ENCODE results near the gene SRR.
"Not testable (repeated sequence)": the region's sequence is repeated elsewhere in the genome, so short reads cannot be mapped to it uniquely, and the experiment has no call there.

The SRR gene, protein sequence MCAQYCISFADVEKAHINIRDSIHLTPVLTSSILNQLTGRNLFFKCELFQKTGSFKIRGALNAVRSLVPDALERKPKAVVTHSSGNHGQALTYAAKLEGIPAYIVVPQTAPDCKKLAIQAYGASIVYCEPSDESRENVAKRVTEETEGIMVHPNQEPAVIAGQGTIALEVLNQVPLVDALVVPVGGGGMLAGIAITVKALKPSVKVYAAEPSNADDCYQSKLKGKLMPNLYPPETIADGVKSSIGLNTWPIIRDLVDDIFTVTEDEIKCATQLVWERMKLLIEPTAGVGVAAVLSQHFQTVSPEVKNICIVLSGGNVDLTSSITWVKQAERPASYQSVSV

DNA sequence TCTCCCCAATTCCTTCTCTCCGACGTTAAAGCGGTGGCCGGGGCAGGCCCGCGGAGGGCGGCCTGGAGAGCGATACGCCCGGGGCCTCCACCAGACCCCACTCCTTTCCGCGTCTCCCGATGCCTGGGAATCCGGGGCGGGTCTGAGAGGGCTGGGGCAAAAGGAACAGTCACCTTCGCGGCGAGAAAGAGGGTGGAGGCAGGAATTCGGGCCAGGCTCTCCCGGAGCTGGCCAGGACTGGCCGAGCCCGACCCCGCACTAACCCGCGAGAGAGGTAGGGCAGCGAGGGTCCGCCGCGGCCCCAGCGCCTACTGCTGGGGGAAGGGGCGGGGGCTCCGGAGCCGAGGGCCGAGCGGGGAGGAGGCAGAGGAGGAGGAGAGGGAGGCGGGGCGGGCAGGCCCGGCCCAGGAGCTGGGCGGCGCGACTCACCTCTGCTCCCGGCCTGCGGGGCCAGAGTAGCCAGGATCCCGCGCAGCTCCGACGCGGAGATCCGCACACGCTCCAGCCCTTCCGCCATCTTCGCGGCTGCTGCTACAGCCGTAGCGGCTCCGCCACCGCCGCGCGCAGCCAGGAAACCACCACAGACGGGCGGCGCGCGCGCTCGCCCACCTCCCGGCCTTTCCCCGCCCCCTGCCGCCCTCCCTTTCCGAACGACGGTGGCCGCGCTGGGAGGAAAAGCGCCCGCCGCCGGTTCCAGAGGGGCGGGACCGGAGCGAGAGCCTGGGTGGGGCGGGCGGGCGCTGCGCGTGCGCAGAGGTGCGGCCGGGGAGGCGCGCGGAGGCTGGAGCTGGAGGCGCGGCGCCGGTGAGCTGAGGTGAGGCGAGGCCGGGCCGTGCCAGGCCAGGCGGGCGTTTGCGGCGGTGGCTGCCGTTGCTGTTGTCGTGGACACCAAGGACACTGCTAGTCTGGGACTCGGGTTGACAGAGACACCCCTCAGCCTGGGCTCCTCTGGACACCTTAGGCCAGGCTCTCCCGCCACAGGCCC is at the start of gene SRR, which contains the start of gene SMG6:
TSS of gene SRR (plus strand) at position 747 of the 985 bp plus-strand sequence. CDS start 11,611 bp downstream, outside the sequence.
TSS of gene SMG6 (minus strand) at position 582 of the 985 bp plus-strand sequence. CDS start at position 517, 65 bp downstream.
- peak within 1 kb of the TSS; percentile 90 for H3K27ac ChIP-seq (ENCODE audit: low read depth, low read length)
- no peaks in the 10 kb centered on the region for H3K27me3 ChIP-seq (ENCODE audit: control insufficient read depth in 1 of 2, insufficient read depth in 2 of 2, low read length in 2 of 2)
- peaks cover 11 to 15% of the 10 kb centered on the region in 2 donors for H3K36me3 ChIP-seq (ENCODE audit: control insufficient read depth in 1 of 2, insufficient read depth in 2 of 2, low read length in 2 of 2)
- peak within 1 kb of the TSS; percentile 92 to 93 for H3K9ac ChIP-seq (ENCODE audit: low read depth in 1 of 2, low read length in 2 of 2)
- H3K4me1 ChIP-seq (ENCODE audit: control insufficient read depth in 1 of 2, insufficient read depth in 2 of 2, low read length in 2 of 2), result peaks cover 0 to 12% of the 10 kb centered on the region in 2 donors
- peak within 1 kb of the TSS; percentile 84 to 92 for H3K4me3 ChIP-seq (ENCODE audit: low read depth in 1 of 2, low read length in 2 of 2)
- H3K9me3 ChIP-seq (ENCODE audit: control insufficient read depth in 1 of 2, low read length in 2 of 2), result no peaks in the 10 kb centered on the region

DNA sequence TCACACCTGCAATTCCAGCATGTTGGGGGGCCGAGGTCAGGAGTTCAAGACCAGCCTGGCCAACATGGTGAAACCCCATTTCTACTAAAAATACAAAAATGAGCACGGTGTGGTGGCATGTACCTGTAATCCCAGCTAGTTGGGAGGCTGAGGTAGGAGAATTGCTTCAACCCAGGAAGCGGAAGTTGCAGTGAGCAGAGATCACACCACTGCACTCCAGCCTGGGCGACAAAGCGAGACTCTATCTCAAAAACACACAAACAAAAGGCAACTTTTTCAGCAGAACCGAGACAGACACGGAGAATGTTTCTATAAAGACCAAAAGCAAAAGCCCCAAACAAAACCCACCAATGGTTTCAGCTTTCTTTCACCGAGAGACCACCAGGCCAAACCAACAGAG is 44.9 kb upstream of the SRR start:
- H3K36me3 ChIP-seq (ENCODE audit: control insufficient read depth in 1 of 2, insufficient read depth in 2 of 2, low read length in 2 of 2); H3K9ac ChIP-seq (ENCODE audit: low read depth in 1 of 2, low read length in 2 of 2); H3K27me3 ChIP-seq (ENCODE audit: control insufficient read depth in 1 of 2, insufficient read depth in 2 of 2, low read length in 2 of 2); H3K4me1 ChIP-seq (ENCODE audit: control insufficient read depth in 1 of 2, insufficient read depth in 2 of 2, low read length in 2 of 2); H3K9me3 ChIP-seq (ENCODE audit: control insufficient read depth in 1 of 2, low read length in 2 of 2); H3K4me3 ChIP-seq (ENCODE audit: low read depth in 1 of 2, low read length in 2 of 2); H3K27ac ChIP-seq (ENCODE audit: low read depth, low read length): not testable (repeated sequence)

DNA sequence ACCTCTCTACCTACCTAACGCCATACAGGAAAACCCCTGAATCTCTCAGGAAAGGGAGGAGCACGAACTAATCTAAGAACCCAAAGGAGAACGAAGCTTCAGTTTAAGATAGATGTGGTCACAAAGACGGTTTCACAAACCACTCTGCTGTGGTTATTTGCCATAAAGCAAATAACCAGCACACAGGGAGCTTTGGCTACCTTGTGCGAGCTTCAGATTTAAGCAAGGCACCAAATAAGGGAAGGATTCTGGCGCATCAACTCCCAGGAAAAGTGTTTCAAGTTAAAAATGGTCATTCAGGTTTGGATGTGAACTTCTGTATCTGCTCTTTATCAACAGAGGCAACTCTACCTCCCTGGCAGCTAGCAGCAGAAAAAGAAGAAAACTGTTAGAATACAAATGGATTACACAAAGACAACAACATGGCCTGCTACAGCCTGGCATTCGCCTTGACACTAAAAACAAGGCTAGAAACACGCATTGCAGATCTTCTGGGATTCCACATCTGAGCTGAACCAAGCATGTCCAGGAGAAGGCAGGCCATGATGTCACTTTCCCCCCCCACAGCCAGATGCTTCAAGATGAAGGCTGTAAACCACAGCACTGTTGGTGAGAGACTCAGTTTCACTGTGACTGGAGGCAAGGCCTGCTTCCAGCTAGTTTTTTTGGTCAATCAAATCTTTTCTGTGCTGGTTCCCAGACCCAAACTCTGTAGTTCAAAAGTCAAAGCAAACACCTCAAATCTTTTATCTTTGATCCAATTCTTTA is 43.8 kb upstream of the SRR start:
- peaks cover 5 to 11% of the 10 kb centered on the region in 2 donors for H3K4me1 ChIP-seq (ENCODE audit: control insufficient read depth in 1 of 2, insufficient read depth in 2 of 2, low read length in 2 of 2)
- no peak overlapping the region for H3K9ac ChIP-seq (ENCODE audit: low read depth in 1 of 2, low read length in 2 of 2)
- H3K27ac ChIP-seq (ENCODE audit: low read depth, low read length), result peak overlapping the region; percentile 23

DNA sequence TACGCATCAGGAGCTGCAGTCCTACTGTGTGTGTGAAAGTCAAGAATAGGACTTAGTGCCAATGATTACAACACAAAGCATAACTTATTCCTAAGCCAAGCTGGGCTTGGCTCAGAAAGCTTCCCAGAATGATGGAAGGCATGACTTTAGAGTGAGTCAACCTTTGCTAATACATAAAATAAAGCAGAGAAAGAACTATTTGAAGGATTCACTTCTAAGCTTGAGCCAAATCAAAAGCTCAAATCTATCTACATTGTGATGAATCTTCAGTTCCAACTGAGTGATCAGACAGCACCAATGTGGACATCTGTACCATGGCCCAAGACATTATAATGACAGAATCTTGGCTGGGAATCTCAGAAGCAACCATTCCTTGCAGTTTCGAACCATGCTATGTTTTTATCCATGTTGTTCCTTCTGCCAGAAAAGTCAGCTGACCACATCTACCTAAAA is 41.6 kb upstream of the SRR start:
- Histone ChIP-seq H3K27ac (ENCODE audit: low read depth, low read length) (no peak overlapping the region), H3K9me3 (ENCODE audit: control insufficient read depth in 1 of 2, low read length in 2 of 2) (no peaks in the 10 kb centered on the region), H3K36me3 (ENCODE audit: control insufficient read depth in 1 of 2, insufficient read depth in 2 of 2, low read length in 2 of 2) (peaks cover 0 to 7% of the 10 kb centered on the region in 2 donors), H3K27me3 (ENCODE audit: control insufficient read depth in 1 of 2, insufficient read depth in 2 of 2, low read length in 2 of 2) (no peaks in the 10 kb centered on the region), H3K4me3 (ENCODE audit: low read depth in 1 of 2, low read length in 2 of 2) (no peak overlapping the region), H3K4me1 (ENCODE audit: control insufficient read depth in 1 of 2, insufficient read depth in 2 of 2, low read length in 2 of 2) (peaks cover 11 to 20% of the 10 kb centered on the region in 2 donors), H3K9ac (ENCODE audit: low read depth in 1 of 2, low read length in 2 of 2) (no peak overlapping the region)

More for the DNA sequence above, 43.8 kb upstream of the SRR start:
- H3K36me3 ChIP-seq (ENCODE audit: control insufficient read depth in 1 of 2, insufficient read depth in 2 of 2, low read length in 2 of 2), result peaks cover 0 to under 1% of the 10 kb centered on the region in 2 donors
- no peaks in the 10 kb centered on the region for H3K27me3 ChIP-seq (ENCODE audit: control insufficient read depth in 1 of 2, insufficient read depth in 2 of 2, low read length in 2 of 2)
- H3K9me3 ChIP-seq (ENCODE audit: control insufficient read depth in 1 of 2, low read length in 2 of 2), result no peaks in the 10 kb centered on the region
- no peak overlapping the region for H3K4me3 ChIP-seq (ENCODE audit: low read depth in 1 of 2, low read length in 2 of 2)

DNA sequence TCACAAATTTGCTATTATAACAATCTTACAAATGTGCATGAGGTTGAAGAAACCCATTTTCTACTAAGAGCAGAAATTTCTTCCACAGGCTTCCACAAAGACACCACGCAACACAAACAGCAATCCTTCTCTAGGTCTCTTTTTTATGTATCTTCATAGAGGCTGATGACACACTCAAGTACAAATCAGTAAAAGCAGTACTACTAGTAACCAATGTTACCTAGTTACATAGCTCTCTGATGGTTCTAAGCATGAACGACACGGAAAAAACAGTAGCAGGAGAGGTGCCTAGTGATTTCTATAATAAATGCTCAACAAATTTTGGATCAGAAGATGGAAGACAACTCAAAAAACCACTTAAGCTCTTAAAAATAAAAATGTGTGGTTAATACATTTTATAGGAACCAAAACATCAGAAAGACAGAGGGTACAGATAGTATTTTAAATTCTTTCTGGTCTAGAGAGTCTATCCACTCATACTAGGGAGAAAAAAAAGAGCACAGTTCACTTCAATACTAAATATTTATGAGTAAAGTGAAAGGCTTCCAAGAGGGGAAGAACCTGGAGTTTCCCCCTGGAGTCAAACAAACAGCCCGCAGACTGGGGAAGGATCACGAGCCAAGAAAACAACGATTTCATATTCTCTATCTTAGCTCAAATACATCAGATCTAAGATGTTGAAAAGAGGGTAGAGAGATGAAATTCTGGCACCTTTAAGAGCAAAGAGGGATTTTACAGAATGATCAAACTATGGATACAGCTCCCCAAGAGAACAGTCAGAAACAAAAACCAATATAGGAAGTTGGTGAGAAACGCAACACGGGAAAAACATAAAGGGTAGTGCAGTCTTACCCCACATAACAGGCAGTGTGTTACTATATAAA is 40.3 kb upstream of the SRR start:
- no peak overlapping the region for H3K9ac ChIP-seq (ENCODE audit: low read depth in 1 of 2, low read length in 2 of 2)
- H3K4me1 ChIP-seq (ENCODE audit: control insufficient read depth in 1 of 2, insufficient read depth in 2 of 2, low read length in 2 of 2), result peaks cover 11 to 20% of the 10 kb centered on the region in 2 donors
- H3K9me3 ChIP-seq (ENCODE audit: control insufficient read depth in 1 of 2, low read length in 2 of 2), result no peaks in the 10 kb centered on the region
- no peaks in the 10 kb centered on the region for H3K27me3 ChIP-seq (ENCODE audit: control insufficient read depth in 1 of 2, insufficient read depth in 2 of 2, low read length in 2 of 2)
- peaks cover 0 to 7% of the 10 kb centered on the region in 2 donors for H3K36me3 ChIP-seq (ENCODE audit: control insufficient read depth in 1 of 2, insufficient read depth in 2 of 2, low read length in 2 of 2)
- H3K4me3 ChIP-seq (ENCODE audit: low read depth in 1 of 2, low read length in 2 of 2), result no peak overlapping the region
- peak overlapping the region; percentile 24 for H3K27ac ChIP-seq (ENCODE audit: low read depth, low read length)

DNA sequence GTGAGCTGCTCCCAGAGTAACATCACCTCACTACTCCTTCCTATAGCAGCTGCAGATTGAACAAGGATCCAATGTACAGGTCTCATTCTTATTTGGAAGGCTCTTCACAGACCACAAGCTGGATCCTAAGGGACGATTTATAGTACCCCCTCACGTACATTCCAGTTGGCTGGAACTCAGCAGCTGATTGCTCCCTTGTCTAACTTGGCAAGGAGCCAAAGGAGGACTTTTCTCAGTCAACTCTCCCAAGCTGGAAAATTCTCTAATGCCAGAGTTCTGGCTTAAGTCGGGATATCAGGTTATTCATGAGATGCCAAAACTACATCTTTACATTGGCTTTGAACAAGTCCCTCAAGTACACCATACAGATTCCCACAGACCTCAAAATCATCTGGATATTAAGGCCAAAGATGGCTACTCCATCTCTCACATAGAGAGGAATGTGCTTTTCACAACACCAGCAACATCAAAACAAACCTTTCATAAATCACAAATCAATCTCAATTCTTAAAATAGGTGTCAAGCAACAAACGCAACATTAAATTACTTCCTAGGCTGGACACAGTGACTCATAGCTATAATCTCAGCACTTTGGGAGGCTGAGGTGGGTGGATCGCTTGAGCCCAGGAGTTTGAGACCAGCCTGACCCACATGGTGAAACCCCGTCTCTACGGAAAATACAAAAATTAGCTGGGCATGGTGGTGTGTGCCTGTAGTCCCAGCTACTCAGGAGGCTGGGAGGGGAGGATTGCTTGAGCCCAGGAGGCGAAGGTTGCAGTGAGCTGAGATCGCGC is 39.5 kb upstream of the SRR start:
- H3K27ac ChIP-seq (ENCODE audit: low read depth, low read length), result peak overlapping the region; percentile 24
- H3K4me1 ChIP-seq (ENCODE audit: control insufficient read depth in 1 of 2, insufficient read depth in 2 of 2, low read length in 2 of 2), result peaks cover 11 to 20% of the 10 kb centered on the region in 2 donors
- H3K9me3 ChIP-seq (ENCODE audit: control insufficient read depth in 1 of 2, low read length in 2 of 2), result no peaks in the 10 kb centered on the region
- H3K9ac ChIP-seq (ENCODE audit: low read depth in 1 of 2, low read length in 2 of 2), result no peak overlapping the region
- peaks cover 0 to 7% of the 10 kb centered on the region in 2 donors for H3K36me3 ChIP-seq (ENCODE audit: control insufficient read depth in 1 of 2, insufficient read depth in 2 of 2, low read length in 2 of 2)
- H3K4me3 ChIP-seq (ENCODE audit: low read depth in 1 of 2, low read length in 2 of 2), result no peak overlapping the region
- no peaks in the 10 kb centered on the region for H3K27me3 ChIP-seq (ENCODE audit: control insufficient read depth in 1 of 2, insufficient read depth in 2 of 2, low read length in 2 of 2)

DNA sequence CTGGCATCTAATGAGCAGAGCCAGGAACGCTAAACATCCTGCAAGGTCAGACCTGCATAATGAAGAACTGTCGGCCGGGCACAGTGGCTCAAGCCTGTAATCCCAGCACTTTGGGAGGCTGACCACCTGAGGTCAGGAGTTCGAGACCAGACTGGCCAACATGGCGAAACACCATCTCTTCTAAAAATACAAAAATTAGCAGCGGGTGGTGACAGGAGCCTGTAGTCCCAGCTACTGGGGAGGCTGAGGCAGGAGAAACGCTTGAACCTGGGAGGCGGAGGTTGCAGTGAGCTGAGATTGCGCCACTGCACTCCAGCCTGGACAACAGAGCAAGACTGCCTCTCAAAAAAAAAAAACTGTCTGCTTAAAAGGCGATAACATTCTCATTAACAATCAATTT is 38.6 kb upstream of the SRR start:
- not testable (repeated sequence) for H3K27me3 ChIP-seq (ENCODE audit: control insufficient read depth in 1 of 2, insufficient read depth in 2 of 2, low read length in 2 of 2); H3K9me3 ChIP-seq (ENCODE audit: control insufficient read depth in 1 of 2, low read length in 2 of 2); H3K9ac ChIP-seq (ENCODE audit: low read depth in 1 of 2, low read length in 2 of 2); H3K27ac ChIP-seq (ENCODE audit: low read depth, low read length); H3K36me3 ChIP-seq (ENCODE audit: control insufficient read depth in 1 of 2, insufficient read depth in 2 of 2, low read length in 2 of 2); H3K4me3 ChIP-seq (ENCODE audit: low read depth in 1 of 2, low read length in 2 of 2)
- H3K4me1 ChIP-seq (ENCODE audit: control insufficient read depth in 1 of 2, insufficient read depth in 2 of 2, low read length in 2 of 2), result peaks cover 11 to 20% of the 10 kb centered on the region in 2 donors

DNA sequence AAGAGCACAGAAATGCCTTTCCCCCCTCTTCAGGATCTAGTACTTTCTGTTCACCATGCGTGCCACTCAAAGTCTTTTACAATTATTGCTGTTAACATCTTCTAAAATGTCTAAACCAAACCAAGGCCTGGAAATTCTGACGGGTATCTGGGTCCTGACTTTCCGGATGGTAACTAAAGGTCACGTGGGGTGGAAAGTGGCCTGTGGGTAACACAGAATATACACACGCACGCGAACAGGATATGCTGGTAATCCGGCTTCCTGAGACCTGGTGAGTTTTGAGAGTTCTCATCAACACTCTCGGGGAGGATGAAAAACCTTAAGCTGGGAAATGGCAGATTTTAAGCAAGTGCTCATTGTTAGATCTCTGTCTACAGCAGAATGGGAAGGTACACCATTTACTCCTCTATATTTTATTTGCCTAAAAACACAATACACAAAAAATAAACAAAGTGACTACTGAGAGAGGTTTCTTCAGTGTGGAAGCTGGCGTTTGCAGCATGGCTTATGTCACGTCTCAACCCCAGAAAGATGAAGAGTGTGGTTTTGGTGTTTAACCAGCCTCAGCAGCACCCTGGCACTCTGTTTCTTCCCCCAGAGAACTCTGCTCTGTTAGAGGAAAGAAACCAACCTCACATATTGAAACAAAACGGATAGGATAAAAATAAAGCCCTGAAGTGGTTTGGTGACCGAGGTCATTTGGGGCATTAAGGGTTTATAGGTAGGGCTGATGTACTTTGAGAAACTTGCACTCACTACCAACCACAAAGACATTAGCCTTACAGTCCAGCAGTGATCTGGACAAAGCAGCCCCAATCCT is 37.5 kb upstream of the SRR start:
- H3K4me3 ChIP-seq (ENCODE audit: low read depth in 1 of 2, low read length in 2 of 2), result no peak overlapping the region
- H3K4me1 ChIP-seq (ENCODE audit: control insufficient read depth in 1 of 2, insufficient read depth in 2 of 2, low read length in 2 of 2), result peaks cover 11 to 20% of the 10 kb centered on the region in 2 donors
- no peaks in the 10 kb centered on the region for H3K27me3 ChIP-seq (ENCODE audit: control insufficient read depth in 1 of 2, insufficient read depth in 2 of 2, low read length in 2 of 2)
- peaks cover 3 to 14% of the 10 kb centered on the region in 2 donors for H3K36me3 ChIP-seq (ENCODE audit: control insufficient read depth in 1 of 2, insufficient read depth in 2 of 2, low read length in 2 of 2)
- H3K27ac ChIP-seq (ENCODE audit: low read depth, low read length), result peak overlapping the region; percentile 28
- H3K9me3 ChIP-seq (ENCODE audit: control insufficient read depth in 1 of 2, low read length in 2 of 2), result no peaks in the 10 kb centered on the region
- peak overlapping the region in 1 of 2 donors; percentile 31 for H3K9ac ChIP-seq (ENCODE audit: low read depth in 1 of 2, low read length in 2 of 2)
